GM23338 (cell line): ENCODE measurements around the gene DNAH10.

Experiments
- EZH2 ChIP-seq: fragments of 200-600 bp; sonication (generic); IDR thresholded peaks from one replicate; pipeline ENCODE4 v1.8.0; 2017; ENCODE audit warnings: antibody characterized with exemption, mild to moderate bottlenecking, low read depth; ENCODE audit not compliant: unreplicated experiment
- EZH2phosphoT487 ChIP-seq: fragments of 200-600 bp; sonication (generic); IDR thresholded peaks from one replicate; pipeline ENCODE4 v1.8.1; 2018; ENCODE audit warnings: antibody characterized with exemption; ENCODE audit not compliant: unreplicated experiment
- JUNB ChIP-seq: IDR thresholded peaks from one replicate; pipeline ENCODE4 v1.6.1; 2016; ENCODE audit warnings: antibody characterized with exemption; ENCODE audit not compliant: unreplicated experiment
- POLR2AphosphoS5 ChIP-seq: IDR thresholded peaks from 2 replicates; pipeline ENCODE4 v1.6.1; 2016; ENCODE audit warnings: antibody characterized with exemption, low read depth
- REST ChIP-seq: IDR thresholded peaks from one replicate; pipeline ENCODE4 v1.6.1; 2018; ENCODE audit warnings: antibody characterized with exemption; ENCODE audit not compliant: unreplicated experiment
- ZNF114 ChIP-seq: fragments of 250-450 bp; sonication (Bioruptor Pico); IDR thresholded peaks from 2 replicates; pipeline ENCODE4 v1.5.0; 2020; ENCODE audit warnings: mild to moderate bottlenecking, moderate library complexity
- ZNF331 ChIP-seq: fragments of 250-450 bp; sonication (Bioruptor Pico); IDR thresholded peaks from 2 replicates; pipeline ENCODE4 v1.5.0; 2020; ENCODE audit warnings: low read depth, mild to moderate bottlenecking, moderate library complexity
- TF ChIP-seq, protein P1 (sequence below), 2 experiments: fragments of 200-600 bp in 1 of 2; sonication (generic) in 1 of 2; conservative IDR thresholded peaks; 2 replicates each; pipeline versions ENCODE4 v1.5.1 to v1.6.1; 2016 to 2017; ENCODE audit warnings: antibody characterized with exemption in 2 of 2, low read depth in 2 of 2, mild to moderate bottlenecking in 2 of 2, moderate library complexity in 1 of 2

- TF ChIP-seq, protein P1, sequence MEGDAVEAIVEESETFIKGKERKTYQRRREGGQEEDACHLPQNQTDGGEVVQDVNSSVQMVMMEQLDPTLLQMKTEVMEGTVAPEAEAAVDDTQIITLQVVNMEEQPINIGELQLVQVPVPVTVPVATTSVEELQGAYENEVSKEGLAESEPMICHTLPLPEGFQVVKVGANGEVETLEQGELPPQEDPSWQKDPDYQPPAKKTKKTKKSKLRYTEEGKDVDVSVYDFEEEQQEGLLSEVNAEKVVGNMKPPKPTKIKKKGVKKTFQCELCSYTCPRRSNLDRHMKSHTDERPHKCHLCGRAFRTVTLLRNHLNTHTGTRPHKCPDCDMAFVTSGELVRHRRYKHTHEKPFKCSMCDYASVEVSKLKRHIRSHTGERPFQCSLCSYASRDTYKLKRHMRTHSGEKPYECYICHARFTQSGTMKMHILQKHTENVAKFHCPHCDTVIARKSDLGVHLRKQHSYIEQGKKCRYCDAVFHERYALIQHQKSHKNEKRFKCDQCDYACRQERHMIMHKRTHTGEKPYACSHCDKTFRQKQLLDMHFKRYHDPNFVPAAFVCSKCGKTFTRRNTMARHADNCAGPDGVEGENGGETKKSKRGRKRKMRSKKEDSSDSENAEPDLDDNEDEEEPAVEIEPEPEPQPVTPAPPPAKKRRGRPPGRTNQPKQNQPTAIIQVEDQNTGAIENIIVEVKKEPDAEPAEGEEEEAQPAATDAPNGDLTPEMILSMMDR (conservative IDR thresholded peaks at IDR 0.05; ENCODE audit: low read depth in 2 of 2): no peak
- TF ChIP-seq EZH2phosphoT487 (no peak), REST (no peak), EZH2 (no peak), POLR2AphosphoS5 (no peak), ZNF331 (CRISPR knock-in tag) (no peak), ZNF114 (CRISPR knock-in tag) (no peak), JUNB (no peak)
Observed at GRCh38 chr12:123794027-123794426, 31.9 kb downstream of the DNAH10 start.
